ENCODE results near the gene NUTF2. TPM values are rescaled to one million over a fixed set of nuclear protein-coding genes. Genes with fewer than 3 reads are reported as not detected.

The NUTF2 gene
- total and polyA plus RNA-seq, 2 donors (not counting 1 experiment from before 2014, with no cell fraction given) = 50.1 to 87.3 TPM

DNA sequence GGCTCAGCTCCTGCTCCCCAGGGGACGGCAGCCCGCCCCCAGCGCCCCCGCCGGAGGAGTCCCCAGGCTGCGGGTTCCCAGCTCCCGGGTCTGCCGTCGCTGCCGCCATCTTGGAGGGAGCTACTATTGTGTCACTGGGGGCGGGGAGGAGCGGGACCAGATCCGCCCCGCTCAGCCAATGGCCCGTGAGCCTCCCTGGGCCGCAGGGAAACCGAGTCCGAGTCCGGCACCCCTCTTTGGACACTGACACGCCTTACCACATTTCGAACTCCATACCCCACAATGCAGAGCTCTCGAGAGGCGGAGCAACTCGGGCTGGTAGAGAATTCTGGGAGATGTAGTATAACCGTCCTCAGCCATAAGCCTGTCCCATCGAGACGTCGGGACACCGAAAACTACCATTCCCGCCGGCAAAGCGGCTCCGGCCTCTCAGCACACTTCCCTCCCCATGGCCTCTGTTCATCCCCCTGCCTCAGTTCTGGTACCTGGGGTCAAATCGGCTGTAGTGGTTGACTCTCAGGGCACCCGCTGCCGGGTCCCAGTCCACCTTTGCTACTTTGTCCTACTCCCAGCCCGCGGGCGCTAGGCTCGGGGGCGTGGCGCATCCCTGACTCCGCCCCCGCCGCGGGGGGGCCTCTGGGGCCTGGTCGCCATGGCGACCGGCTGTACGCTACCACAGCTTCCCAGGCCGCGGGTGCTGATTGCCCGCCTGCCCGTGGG, 40.1 kb upstream of the NUTF2 start, which contains the start of the genes RANBP10 and TSNAXIP1:
RANBP10 (minus strand) TSS at position 133 of the 720 bp plus-strand sequence; CDS start at position 109, 24 bp downstream.
TSNAXIP1 (plus strand) TSS at position 462 of the 720 bp plus-strand sequence. CDS start 261 bp downstream, outside the sequence.
- peaks cover 52% of the 10 kb centered on the region for H3K79me2 ChIP-seq (ENCODE audit: control insufficient read depth, insufficient read depth, low read length)
- H3K27me3 ChIP-seq (replicated peaks in 1 of 4; ENCODE audit: control extremely low read depth in 1 of 4, control insufficient read depth in 3 of 4, insufficient read depth in 4 of 4, low read length in 3 of 4) = no peaks in the 10 kb centered on the region
- CTCF ChIA-PET = interaction anchor here (0.8 to 2.7 kb wide), 11 partner anchors 9 to 279 kb away, joined by 3 to 48 read pairs (median 4); partner anchors contain the start of gene GFOD2
- Mint-ChIP-seq H3K27me3 (no peaks in the 10 kb centered on the region), H3K27ac (peak within 1 kb of the TSS; percentile 94), H3K4me3 (peak within 1 kb of the TSS; percentile 97), H3K9me3 (ENCODE audit: insufficient read depth) (no peaks in the 10 kb centered on the region), H3K4me1 (peaks cover 45% of the 10 kb centered on the region)
- no peak for TF ChIP-seq EZH2 (IDR thresholded peaks at IDR 0.05; ENCODE audit: borderline replicate concordance, insufficient read depth, low read depth, low read length, poor library complexity, severe bottlenecking)
- TF ChIP-seq, protein P1, sequence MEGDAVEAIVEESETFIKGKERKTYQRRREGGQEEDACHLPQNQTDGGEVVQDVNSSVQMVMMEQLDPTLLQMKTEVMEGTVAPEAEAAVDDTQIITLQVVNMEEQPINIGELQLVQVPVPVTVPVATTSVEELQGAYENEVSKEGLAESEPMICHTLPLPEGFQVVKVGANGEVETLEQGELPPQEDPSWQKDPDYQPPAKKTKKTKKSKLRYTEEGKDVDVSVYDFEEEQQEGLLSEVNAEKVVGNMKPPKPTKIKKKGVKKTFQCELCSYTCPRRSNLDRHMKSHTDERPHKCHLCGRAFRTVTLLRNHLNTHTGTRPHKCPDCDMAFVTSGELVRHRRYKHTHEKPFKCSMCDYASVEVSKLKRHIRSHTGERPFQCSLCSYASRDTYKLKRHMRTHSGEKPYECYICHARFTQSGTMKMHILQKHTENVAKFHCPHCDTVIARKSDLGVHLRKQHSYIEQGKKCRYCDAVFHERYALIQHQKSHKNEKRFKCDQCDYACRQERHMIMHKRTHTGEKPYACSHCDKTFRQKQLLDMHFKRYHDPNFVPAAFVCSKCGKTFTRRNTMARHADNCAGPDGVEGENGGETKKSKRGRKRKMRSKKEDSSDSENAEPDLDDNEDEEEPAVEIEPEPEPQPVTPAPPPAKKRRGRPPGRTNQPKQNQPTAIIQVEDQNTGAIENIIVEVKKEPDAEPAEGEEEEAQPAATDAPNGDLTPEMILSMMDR (IDR thresholded peaks at IDR 0.05) = no peak
- intact Hi-C loops (cut with micrococcal nuclease) = loop anchor here (1.0 to 10.0 kb wide), 13 partner anchors 10 to 430 kb away; partner anchors contain the start of genes AGRP, ATP6V0D1, C16orf86 and CTCF
- H3K9ac ChIP-seq (ENCODE audit: low read length) = peak within 1 kb of the TSS; percentile 86
- peak within 1 kb of the TSS; percentile 90 for H2AFZ ChIP-seq (ENCODE audit: insufficient read depth, low read depth, low read length, poor library complexity, severe bottlenecking)
- peaks cover 2 to 5% of the 10 kb centered on the region in 2 experiments for H3K36me3 ChIP-seq (replicated peaks in 1 of 2; ENCODE audit: control extremely low read depth in 1 of 2, control insufficient read depth in 1 of 2, extremely low read depth in 1 of 2, insufficient read depth in 2 of 2, low read length in 1 of 2)
- ATAC-seq (ENCODE audit: low read depth) (peak; percentile 89), DNase-seq (peak; percentile 98)
- 0% methylated on average over 44 of the region's 54 CpGs for WGBS (ENCODE audit: insufficient coverage)
- peaks cover 0 to 2% (median 0%) of the 10 kb centered on the region in 3 donors for H3K9me3 ChIP-seq (ENCODE audit: control extremely low read depth in 1 of 3, control insufficient read depth in 2 of 3, insufficient read depth in 1 of 3, low read length in 2 of 3)
- H3K4me2 ChIP-seq (replicated peaks; ENCODE audit: low read depth, low read length, poor library complexity, severe bottlenecking) = peak within 1 kb of the TSS; percentile 92
- peak within 1 kb of the TSS; percentile 78 to 80 for H3K27ac ChIP-seq (ENCODE audit: low read length in 2 of 2)
- H4K20me1 ChIP-seq (ENCODE audit: control insufficient read depth, insufficient read depth, low read length, poor library complexity, severe bottlenecking) = peaks cover 8% of the 10 kb centered on the region
- POLR2A ChIA-PET = interaction anchor here (0.5 to 1.5 kb wide), 11 partner anchors 10 to 588 kb away, joined by 3 to 11 read pairs (median 5); partner anchors contain the start of gene NUTF2
- H3K4me3 ChIP-seq (ENCODE audit: control extremely low read depth in 1 of 5, extremely low read depth in 1 of 5, insufficient read depth in 1 of 5, low read depth in 2 of 5, low read length in 4 of 5) = peak within 1 kb of the TSS; percentile 89 to 99 (median 92)
- H3K4me1 ChIP-seq (ENCODE audit: control insufficient read depth in 2 of 2, insufficient read depth in 2 of 2, low read length in 2 of 2) = peaks cover 40 to 51% of the 10 kb centered on the region in 2 donors
